ENCODE results near the gene TRIM71.
"Not testable (repeated sequence)": the region's sequence is repeated elsewhere in the genome, so short reads cannot be mapped to it uniquely, and the experiment has no call there.

The TRIM71 gene

GRCh38 chr3:32842987-32843386, 25.2 kb downstream of the TRIM71 start:
- DNase-seq (ENCODE audit: low read depth, low spot score): no peak

- DNase-seq (ENCODE audit: low read depth, low spot score): no peak
Measured at GRCh38 chr3:32843510-32844321, 25.9 kb downstream of the TRIM71 start.

GRCh38 chr3:32844322-32844654, 26.5 kb downstream of the TRIM71 start:
- DNase-seq (ENCODE audit: low read depth, low spot score): no peak

- no peak for DNase-seq (ENCODE audit: low read depth, low spot score)
Measured at GRCh38 chr3:32844914-32845313, 27.1 kb downstream of the TRIM71 start.

- DNase-seq (ENCODE audit: low read depth, low spot score): not testable (repeated sequence)
Measured at GRCh38 chr3:32845546-32845945, 27.7 kb downstream of the TRIM71 start.

- not testable (repeated sequence) for DNase-seq (ENCODE audit: low read depth, low spot score)
Measured at GRCh38 chr3:32847045-32847444, 29.2 kb downstream of the TRIM71 start.

- no peak for DNase-seq (ENCODE audit: low read depth, low spot score)
Measured at GRCh38 chr3:32847528-32847927, 29.7 kb downstream of the TRIM71 start.

- no peak for DNase-seq (ENCODE audit: low read depth, low spot score)
Measured at GRCh38 chr3:32848215-32848614, 30.4 kb downstream of the TRIM71 start.

- no peak for DNase-seq (ENCODE audit: low read depth, low spot score)
Measured at GRCh38 chr3:32849046-32849445, 31.2 kb downstream of the TRIM71 start.

- DNase-seq (ENCODE audit: low read depth, low spot score): no peak
Measured at GRCh38 chr3:32850226-32850625, 32.4 kb downstream of the TRIM71 start.

- no peak for DNase-seq (ENCODE audit: low read depth, low spot score)
Measured at GRCh38 chr3:32850636-32851035, 32.8 kb downstream of the TRIM71 start.

GRCh38 chr3:32852146-32852545, 34.3 kb downstream of the TRIM71 start:
- no peak for DNase-seq (ENCODE audit: low read depth, low spot score)

- no peak for DNase-seq (ENCODE audit: low read depth, low spot score)
Measured at GRCh38 chr3:32855350-32855953, 37.7 kb downstream of the TRIM71 start.

- no peak for DNase-seq (ENCODE audit: low read depth, low spot score)
Measured at GRCh38 chr3:32856355-32856889, 38.6 kb downstream of the TRIM71 start.

GRCh38 chr3:32856901-32857507, 39.2 kb downstream of the TRIM71 start:
- DNase-seq (ENCODE audit: low read depth, low spot score): no peak

GRCh38 chr3:32857921-32858320, 40.1 kb downstream of the TRIM71 start:
- no peak for DNase-seq (ENCODE audit: low read depth, low spot score)

GRCh38 chr3:32859604-32860237, 41.9 kb downstream of the TRIM71 start:
- no peak for DNase-seq (ENCODE audit: low read depth, low spot score)

- DNase-seq (ENCODE audit: low read depth, low spot score): no peak
Measured at GRCh38 chr3:32860499-32860898, 42.7 kb downstream of the TRIM71 start.

GRCh38 chr3:32861681-32862080, 43.9 kb downstream of the TRIM71 start:
- no peak for DNase-seq (ENCODE audit: low read depth, low spot score)

- no peak for DNase-seq (ENCODE audit: low read depth, low spot score)
Measured at GRCh38 chr3:32862247-32862935, 44.6 kb downstream of the TRIM71 start.

GRCh38 chr3:32862936-32863487, 45.2 kb downstream of the TRIM71 start:
- DNase-seq (ENCODE audit: low read depth, low spot score): no peak

All from astrocyte of the hippocampus (primary cell).